HUDEP-2 (cell line): Measurements from ENCODE around the gene PDE7B.
"Not testable (repeated sequence)": the region's sequence is repeated elsewhere in the genome, so short reads cannot be mapped to it uniquely, and the experiment has no call there.

Experiments
- DNase-seq, 76 experiments: peaks; one replicate each; lab custom pipeline; 2025; ENCODE audit not compliant: unreplicated experiment in 76 of 76; lab: John Stamatoyannopoulos, UW

The PDE7B gene

DNA sequence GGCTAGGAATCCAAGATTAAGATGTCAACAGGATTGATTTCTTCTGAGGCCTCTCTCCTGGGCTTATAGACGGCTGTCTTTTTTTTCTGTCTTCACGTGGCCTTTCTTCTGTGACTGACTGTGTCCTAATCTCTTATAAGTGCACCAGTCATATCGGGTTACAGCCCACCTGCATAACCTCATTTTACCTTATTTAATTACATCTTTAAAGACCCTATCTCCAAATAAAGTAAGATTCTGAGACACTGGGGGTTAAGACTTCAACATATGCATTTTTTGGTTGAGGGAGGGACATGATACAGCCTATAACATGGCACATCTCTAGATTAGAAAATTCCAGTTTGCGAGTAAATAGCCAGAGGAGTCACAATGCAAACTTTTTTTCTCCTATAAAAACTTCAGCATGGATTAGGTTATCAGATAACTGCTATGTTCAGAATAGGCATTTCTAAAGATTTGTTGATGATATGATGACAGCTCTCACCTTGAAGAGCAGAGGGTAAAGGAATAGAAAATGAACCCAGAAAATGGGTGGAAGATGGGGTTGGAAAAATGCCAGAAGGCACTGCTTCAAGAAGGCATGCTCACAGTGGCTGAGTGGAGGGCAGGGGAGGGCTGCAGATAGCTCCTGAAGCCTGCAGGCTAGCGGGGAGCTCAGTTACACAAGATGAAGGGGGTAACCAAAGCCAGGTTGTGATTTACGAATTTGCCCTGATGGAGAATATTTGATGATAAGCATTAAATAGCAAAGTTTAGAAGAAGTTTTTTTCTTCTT, 8.7 kb upstream of the PDE7B start:
- DNase-seq = no peak

DNA sequence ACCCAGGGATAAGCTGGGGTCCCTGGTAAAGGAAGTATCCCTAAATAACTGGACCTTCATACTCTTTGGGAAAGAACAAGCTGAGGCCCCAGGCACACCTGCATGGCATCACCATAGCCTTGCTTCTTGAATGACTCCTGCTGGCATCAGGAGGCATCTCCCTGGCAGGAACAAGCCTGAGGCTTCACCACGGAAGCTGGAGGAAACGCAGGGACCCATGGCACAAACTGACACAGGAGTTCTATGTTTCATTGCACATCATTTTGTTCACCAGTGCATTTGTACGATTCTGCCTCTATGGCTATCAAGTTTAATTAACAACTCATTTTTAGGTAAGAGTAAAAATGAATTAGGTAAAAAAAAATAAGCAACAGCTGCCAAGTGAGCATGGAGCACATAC, 619 bp upstream of the PDE7B start:
- no peak for DNase-seq

DNA sequence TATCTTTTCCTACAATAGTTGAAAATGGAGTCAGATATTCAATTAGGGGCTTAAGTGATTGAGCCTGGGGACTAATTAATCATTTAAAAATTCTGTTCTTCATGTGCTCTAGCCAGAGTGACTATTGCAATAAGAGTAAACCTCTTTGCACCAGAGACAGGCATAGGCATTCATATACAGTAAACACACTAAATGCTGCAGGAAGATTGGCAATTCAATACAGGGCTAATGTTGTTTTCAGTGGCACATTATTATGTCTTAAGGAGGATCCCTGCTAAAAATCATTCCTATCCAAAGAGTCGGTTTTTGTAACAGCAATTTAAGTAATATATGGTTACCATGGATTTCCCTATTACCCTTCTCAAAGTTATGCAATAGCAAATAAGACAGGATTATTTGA, 1.2 kb downstream of the PDE7B start:
- DNase-seq = no peak

DNA sequence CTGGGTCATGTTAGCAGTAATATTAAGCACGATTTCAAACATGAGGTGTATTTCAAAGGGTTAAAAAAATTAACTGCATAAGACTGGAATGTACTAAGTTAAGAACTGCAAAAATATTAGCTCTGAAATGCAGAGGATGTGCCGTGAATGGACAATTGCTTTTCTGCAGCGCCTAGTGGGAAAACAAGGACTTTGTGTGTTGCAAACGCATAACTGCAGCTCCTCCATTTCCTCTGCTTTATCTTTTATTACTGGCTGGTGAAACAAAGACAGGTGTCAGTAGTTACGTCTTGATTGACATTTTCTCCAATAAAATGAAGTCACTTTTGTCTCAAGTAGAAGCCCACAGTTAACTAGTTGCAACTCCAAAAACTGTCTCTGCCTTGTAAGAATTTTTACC, 1.7 kb downstream of the PDE7B start:
- no peak for DNase-seq

DNA sequence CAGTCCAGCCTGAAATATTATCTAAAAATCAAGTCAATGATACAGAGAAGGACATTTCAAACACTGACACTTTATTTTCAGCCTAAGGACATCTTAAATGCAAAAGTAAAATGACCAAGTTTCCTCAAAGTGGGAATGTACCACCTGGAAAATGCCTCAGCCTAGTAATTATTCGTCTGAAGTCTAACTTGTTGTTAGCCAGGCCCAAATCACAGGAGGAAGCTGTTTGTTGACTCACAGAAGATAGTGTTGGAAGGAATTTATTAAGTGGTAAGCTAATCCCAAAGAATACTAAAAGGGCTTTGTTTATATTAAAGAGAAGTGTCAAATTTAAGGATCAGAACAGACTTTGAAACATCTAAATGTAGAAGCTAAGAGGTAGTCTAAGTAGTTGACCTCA, 2.5 kb downstream of the PDE7B start:
- DNase-seq = no peak

DNA sequence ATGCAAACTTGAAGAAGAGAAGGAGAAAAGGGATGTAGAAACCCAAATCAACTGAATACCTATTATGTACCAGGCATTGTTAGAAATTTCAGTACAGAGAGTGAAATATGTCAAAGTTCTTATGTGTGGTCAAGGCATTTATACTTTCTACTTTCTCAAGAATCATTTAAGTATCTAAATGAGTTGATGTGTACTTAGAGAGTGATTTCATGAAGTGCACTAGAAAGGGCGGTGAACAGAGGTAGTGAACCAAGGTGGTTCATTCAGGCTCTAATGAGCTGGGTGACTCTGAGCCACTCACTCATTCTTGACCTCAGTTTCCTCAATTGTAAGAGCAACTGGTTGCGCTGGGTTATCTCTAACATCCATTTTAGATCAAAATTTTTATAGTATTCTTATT, 3.3 kb downstream of the PDE7B start:
- DNase-seq = no peak

DNA sequence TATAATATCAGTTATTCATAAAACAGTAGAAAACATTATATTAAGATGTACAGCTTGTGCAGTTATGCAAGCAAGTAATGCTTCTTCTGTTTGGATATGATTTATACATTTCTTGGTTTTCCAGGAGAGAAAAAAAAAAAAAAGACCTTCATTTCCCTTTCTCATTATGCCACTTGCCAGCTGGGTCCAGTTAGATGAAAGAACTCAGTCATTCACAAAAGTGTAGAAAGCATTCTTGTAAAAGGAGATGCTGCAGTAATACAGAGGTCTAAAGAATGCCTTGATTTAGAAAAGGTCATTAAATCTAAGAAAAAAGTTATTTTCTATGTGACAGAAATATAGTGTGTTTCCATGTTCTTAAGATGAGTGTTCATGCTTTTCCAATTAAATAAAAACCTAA, 7.4 kb downstream of the PDE7B start:
- no peak for DNase-seq

DNA sequence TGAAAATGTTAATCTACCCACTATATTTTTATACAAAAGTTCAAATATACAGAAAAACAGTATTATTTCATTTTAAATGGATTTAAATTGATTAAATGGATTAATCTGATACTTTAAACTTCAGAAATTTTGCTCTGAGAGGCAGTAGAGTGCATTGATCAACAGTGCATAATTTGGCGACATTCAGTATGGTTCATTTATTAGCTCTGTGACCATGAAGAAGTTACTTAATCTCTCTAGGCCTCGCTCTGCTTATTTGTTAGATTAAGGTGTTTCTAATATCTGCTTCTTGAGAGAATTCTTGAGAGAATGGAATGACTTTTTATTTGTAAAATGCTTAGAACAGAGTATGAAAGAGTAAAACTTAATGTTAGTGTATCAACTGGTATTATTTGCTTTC, 8.9 kb downstream of the PDE7B start:
- DNase-seq = no peak

DNA sequence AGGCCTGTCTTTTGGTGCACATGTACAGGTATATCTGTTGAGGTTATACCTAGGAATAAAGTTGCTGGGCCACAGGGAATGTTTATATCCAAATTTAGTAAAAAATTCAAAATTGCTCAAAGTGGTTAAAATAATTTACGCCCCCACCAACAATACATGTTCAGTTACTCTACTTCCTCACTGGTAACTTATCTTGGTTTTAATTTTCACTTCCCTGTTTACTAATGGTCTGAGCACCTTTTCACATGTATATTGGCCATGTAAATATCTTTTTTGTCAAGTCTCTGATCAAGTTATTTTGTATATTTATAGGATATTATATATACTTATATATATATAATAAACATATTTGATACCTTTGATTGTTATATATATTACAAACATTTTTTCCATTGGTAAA, 9.7 kb downstream of the PDE7B start:
- no peak for DNase-seq

DNA sequence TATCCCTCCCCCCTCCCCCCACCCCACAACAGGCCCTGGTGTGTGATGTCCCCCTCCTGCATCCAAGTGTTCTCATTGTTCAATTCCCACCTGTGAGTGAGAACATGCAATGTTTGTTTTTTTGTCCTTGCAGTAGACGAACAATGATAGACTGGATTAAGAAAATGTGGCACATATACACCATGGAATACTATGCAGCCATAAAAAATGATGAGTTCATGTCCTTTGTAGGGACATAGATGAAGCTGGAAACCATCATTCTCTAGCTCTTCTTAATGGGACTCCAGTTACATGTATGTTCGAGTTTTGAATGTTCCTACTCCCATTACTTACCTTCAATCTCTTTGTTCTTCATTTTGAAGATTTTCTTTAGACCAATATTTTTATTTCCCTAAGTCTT, 13.4 kb downstream of the PDE7B start:
- not testable (repeated sequence) for DNase-seq

DNA sequence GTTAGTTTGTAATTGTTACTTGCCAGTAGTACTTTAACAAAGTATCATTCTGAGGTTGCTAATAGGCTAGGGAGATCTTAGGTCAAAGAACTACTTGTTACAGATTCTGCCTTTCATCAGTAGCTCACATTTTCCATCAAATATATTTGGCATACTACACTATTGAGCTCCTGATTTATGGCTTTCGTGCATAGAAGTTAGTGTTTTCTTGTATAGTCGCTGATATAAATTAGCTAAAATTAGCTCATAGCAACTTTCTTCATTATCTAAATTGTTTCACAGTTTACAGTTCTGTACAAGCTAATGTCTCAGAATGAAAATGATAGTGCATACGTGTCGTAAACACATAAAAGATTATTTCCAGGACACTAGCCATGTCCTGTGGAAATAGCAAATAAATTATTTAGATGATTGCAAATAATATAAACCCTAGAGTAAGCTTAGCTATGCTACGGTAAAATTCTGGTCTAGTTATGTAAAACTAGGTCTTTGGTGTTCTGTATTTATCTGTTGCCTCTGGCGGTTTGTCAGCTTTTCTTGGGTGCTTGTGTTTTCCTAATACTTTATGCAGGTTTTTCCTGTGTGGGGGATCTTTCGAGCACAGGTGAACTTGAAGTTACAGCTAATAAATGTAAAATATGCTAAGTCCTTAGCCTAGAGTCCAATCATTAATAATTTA, 15.1 kb downstream of the PDE7B start:
- DNase-seq = no peak

DNA sequence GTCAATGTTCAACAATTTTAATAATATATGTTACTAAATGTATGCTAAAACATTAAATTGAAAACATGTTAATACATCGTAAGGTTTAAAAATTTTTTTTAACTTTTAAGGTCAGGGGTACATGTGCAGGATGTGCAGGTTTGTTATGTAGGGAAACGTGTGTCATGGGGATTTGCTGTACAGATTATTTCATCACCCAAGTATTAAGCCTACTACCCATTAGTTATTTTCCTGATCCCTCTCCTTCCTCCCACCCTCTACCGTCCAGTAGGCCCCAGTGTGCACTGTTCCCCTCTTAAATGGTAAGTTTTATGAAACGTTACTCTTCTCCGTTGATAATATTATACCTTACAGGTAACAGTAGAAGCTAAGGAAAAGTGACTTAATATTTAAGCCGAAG, 15.8 kb downstream of the PDE7B start:
- no peak for DNase-seq

DNA sequence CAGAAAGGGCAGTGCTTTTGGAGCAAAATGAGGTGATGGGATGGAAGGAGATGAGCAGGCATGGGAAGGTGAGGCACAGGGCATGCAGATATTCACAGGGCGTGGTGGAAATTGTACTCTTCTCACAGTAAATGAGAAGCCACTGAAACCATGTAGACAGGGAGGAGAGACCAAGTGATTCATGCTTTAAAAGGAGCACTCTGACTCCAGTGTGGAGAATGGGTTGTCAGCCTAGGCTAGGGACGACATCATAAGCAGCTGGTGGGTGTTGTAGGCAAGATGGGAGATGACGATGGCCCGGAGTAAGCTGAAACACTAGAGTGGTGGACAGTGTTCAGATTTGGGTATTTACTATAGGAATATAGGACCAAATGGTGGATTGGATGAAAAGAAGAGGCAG, 18.4 kb downstream of the PDE7B start:
- DNase-seq = no peak

DNA sequence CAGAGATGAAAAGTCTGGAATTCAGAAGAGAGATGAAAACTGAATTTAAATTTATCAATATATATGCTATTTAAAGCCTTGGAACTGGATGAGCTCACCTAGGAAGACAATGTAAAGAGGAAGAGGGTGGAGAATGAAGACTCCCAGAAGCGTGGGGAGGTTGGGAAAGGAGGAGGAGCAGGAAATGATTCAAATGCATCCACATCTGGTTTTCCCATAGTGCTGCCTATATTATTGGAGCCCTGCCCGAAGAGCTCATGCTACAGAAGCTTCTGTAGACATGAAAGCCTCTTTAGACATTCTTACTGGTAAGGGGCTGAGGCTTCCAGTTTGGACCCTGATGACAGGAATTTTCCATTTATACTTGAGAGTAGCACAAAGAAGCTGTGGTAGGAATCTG, 19.2 kb downstream of the PDE7B start:
- no peak for DNase-seq

DNA sequence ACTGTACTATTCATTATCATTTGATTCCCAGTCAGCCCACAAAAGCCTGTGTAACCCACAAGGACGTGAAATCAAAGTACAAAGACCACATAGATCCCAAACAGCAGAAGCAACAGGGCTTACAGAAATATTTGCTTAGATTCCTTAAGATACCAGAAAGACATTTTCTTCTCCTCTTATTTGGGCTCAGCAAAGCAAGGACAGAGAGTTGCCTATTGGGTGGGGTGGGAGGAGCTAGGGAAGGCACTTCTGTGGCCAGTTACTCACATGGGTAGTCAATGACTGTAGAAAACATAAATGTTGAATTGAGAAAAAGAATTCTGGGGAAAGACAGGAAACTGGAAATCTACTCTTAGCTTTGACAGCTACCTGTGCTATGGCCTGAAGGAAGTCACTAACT, 19.8 kb downstream of the PDE7B start:
- DNase-seq = no peak

DNA sequence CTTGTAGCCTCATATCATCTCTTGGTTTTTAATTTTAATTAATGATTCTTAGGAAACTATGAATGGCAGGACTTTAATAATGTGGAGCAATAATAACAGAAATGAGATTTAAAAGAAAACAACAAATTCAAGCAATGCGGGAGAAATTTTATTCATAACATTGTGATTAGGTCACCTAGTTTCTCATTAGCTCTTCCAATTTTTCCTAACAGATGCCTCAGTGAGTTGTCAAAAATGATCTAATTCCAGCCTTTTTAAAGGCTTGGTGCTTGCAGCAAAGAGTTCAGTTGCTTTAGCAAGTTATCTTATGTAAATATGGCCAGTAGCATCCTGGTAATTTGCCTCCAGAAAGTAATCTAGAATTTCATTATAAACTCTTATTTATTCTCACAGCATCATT, 20.4 kb downstream of the PDE7B start:
- no peak for DNase-seq

DNA sequence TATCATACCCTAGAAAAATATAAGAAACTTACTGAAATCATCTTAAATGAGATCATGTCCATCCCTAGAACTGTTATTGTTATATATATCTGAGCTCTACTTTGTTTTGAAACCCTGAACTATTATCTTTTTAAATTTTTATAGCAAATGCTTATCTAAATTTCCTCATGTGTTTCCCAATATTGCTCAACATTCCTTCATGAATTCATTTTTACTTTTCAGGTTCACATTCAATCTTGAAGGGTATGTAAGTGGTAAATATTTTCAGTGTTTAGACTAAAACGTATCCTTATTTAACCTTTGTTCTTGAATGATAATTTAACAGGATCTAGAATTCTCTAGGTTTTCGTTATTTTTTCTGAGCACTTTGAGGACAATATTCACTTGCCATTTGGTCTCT, 23.9 kb downstream of the PDE7B start:
- no peak for DNase-seq

DNA sequence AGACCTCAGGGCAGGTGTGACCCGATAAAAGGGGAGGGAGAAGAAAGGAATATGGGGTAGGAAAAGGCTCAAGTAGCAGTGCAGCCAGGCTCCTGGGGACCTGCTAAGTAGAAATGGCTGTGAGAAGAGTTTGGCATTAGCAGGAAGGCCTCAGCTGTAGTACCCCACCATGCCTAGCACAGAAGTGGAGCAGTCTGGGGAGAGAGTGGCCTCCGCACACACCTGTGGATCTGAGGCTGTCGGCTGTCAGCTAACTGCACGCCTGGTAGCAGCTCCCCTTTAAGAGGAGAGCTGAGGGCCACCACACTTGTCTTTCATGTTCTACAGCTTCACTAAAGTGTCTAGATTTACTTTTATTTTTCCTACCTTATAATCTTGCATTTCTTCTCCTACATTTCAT, 24.6 kb downstream of the PDE7B start:
- no peak for DNase-seq

DNA sequence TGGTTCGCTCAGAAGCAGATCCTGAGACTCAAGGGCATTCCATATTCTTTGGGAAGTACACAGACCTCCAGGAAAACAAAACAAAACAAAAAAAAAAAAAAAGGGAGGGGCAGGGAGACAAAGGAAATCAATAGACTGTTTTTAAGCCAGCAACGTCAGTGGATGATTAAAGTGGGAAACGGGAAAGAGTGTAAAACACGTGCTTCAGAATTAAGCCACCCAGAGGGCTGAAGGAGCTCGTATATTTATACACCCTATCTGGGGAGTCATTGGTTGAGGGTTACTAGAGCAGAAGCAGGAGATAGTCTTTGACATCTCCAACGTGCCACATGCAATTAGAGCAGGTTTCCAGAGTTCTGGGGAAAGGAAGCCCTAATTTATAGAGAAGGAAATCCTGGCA, 26.2 kb downstream of the PDE7B start:
- no peak for DNase-seq

DNA sequence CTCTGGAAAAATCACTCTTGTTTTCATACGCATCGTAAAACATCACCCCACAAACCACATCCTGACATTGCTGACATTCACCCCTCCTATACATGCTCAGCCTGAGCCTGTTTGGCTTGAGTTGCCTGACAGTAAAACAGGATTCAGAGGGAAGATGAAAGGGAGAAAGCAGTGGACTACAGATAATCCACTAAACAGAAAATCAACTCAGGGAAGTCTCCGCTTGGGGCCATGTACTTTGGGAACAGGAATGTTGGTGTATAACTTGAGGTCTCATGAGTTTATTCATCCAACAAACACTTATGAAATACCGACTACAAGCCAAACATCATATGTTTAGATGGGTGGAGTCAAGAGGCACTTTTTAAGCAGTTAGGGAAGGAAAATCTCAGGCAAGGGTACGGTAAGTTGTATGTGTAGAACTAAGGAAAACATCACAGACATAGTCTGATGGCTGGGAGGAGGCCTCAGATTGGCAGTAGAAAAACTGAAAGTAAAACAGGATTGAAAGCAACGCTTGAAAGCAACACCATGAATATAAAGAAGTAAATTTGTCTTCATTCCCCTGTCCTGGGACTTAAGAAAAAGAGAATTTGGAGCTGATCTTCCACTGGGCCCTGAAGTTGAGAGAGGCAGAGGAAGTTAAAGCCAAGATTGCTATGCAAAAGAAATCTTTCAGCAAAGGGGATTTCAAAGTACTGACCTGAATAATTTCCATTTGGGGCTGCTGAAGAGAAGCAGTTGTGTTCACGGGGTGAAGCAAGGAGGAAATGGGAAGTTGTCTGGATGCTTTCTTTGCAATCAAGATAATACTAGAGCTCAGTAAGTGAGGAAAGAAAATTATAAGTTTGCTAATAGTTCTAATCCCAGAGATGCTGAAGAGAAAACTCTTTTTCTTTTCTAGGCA, 28.8 kb downstream of the PDE7B start:
- DNase-seq = no peak

DNA sequence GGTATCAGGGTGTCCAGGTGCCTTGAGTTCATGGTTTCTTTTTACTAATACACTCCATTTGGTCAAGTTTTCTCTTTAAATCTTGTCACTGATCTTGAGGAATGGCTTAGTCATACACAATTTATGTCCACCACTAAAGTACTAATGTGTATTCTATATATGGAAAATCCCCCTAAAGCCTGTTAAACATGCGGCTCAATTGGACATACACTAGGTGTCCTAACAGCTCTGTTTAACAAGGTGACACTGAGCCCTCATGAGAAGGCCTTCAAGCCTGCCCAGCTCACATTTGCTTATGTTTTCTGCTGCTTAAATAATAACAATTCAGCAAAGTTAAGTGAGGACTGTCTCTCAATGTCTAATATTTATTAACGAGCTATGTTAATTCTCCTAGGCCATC, 31.5 kb downstream of the PDE7B start:
- DNase-seq = no peak

DNA sequence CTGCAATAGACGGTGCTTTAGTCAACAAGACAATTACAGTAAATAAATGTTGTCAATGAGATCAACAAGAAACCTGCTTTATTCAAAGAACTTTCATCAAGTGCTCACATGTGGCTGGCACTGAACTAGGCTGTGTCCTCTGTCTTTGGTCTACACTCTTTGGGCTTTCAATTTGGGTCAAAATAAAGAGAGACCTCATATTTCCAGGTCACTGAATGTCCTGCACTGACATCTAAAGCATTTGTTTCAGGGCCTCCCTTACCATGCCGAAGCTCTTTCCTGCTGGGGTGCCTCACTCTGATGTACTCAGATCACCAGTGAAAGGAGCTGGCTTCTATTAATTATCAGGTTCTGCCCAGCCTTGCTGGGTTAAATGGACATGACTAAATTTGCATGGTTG, 32.0 kb downstream of the PDE7B start:
- no peak for DNase-seq
